Neural cell (in vitro differentiated cells): Measurements from ENCODE around the gene OGFOD3. TPM values are rescaled to one million over a fixed set of nuclear protein-coding genes. Genes with fewer than 3 reads are reported as not detected.

Experiments
- H2AFZ ChIP-seq: fragments of 200-600, 300-800 bp; sonication (generic), shearing (Covaris generic); 2 replicates; pipeline ENCODE4 v1.6.0; 2014; ENCODE audit warnings: low read depth, mild to moderate bottlenecking, antibody characterized with exemption, low read length, moderate library complexity
- H3F3A ChIP-seq: fragments of 200-600 bp; shearing (Covaris generic); 2 replicates; pipeline ENCODE4 v1.6.1; 2016; ENCODE audit warnings: mild to moderate bottlenecking, moderate library complexity, mixed read lengths, antibody characterized with exemption, low read length; ENCODE audit not compliant: insufficient read depth, poor library complexity, severe bottlenecking
- H3K27ac ChIP-seq: fragments of 200-600, 300-800 bp; sonication (generic), shearing (Covaris generic); 2 replicates; pipeline ENCODE4 v1.5.1; 2014; ENCODE audit warnings: mild to moderate bottlenecking, low read length, moderate library complexity
- H3K27me3 ChIP-seq: fragments of 300-800, 200-600 bp; sonication (generic), shearing (Covaris generic); 2 replicates; pipeline ENCODE4 v1.6.0; 2014; ENCODE audit warnings: mild to moderate bottlenecking, low read depth, low read length, moderate library complexity; ENCODE audit not compliant: insufficient read depth
- H3K36me3 ChIP-seq: fragments of 300-800, 200-600 bp; sonication (generic), shearing (Covaris generic); 2 replicates; pipeline ENCODE4 v1.5.1; 2014; ENCODE audit warnings: mild to moderate bottlenecking, antibody characterized with exemption, low read length, moderate library complexity; ENCODE audit not compliant: insufficient read depth
- H3K4me2 ChIP-seq: fragments of 300-800, 200-600 bp; sonication (generic), shearing (Covaris generic); 2 replicates; pipeline ENCODE4 v1.6.0; 2014; ENCODE audit warnings: mild to moderate bottlenecking, low read length
- H3K4me3 ChIP-seq: fragments of 300-800, 200-600 bp; sonication (generic), shearing (Covaris generic); 2 replicates; pipeline ENCODE4 v1.5.1; 2014; ENCODE audit warnings: mild to moderate bottlenecking, low read length, moderate library complexity
- H3K79me2 ChIP-seq: fragments of 200-600 bp; shearing (Covaris generic); replicated peaks from 2 replicates; pipeline ENCODE4 v1.6.0; 2014; ENCODE audit warnings: mild to moderate bottlenecking, low read length, moderate library complexity; ENCODE audit not compliant: insufficient read depth
- H3K9ac ChIP-seq: fragments of 300-800, 200-600 bp; sonication (generic), shearing (Covaris generic); 2 replicates; pipeline ENCODE4 v1.6.1; 2016; ENCODE audit warnings: mild to moderate bottlenecking, low read length, mixed read lengths
- H3K9me2 ChIP-seq: fragments of 200-600 bp; shearing (Covaris generic); 2 replicates; pipeline ENCODE4 v1.6.1; 2016; ENCODE audit warnings: mild to moderate bottlenecking, low read length, mixed read lengths; ENCODE audit not compliant: insufficient read depth
- H3K9me3 ChIP-seq: fragments of 200-600, 300-800 bp; sonication (generic), shearing (Covaris generic); 2 replicates; pipeline ENCODE4 v1.6.1; 2016; ENCODE audit warnings: mild to moderate bottlenecking, mixed run types, low read length, moderate library complexity, mixed read lengths
- H4K20me1 ChIP-seq: fragments of 200-600 bp; shearing (Covaris generic); 2 replicates; pipeline ENCODE4 v1.6.1; 2016; ENCODE audit warnings: mild to moderate bottlenecking, mixed run types; ENCODE audit not compliant: insufficient read depth
- EP300 ChIP-seq: fragments of 450-650 bp; conservative IDR thresholded peaks from 2 replicates; pipeline ENCODE4 v1.6.1; 2014; ENCODE audit warnings: antibody characterized with exemption, mild to moderate bottlenecking, moderate library complexity; ENCODE audit not compliant: poor library complexity, severe bottlenecking
- EZH2 ChIP-seq: fragments of 200-600, 300-800 bp; shearing (Covaris generic), sonication (generic); IDR thresholded peaks from 2 replicates; pipeline ENCODE4 v1.6.1; 2014; ENCODE audit warnings: antibody characterized with exemption, low read length, borderline replicate concordance, mild to moderate bottlenecking; ENCODE audit not compliant: insufficient read depth, poor library complexity, severe bottlenecking
- MXI1 ChIP-seq: fragments of 450-650 bp; conservative IDR thresholded peaks from 2 replicates; pipeline ENCODE4 v1.6.1; 2014; ENCODE audit warnings: antibody characterized with exemption, mild to moderate bottlenecking; ENCODE audit not compliant: poor library complexity, severe bottlenecking
- POLR2AphosphoS5 ChIP-seq: IDR thresholded peaks from 2 replicates; pipeline ENCODE4 v1.6.1; 2012
- RAD21 ChIP-seq: fragments of 450-650 bp; conservative IDR thresholded peaks from 2 replicates; pipeline ENCODE4 v1.6.1; 2014; ENCODE audit warnings: antibody characterized with exemption, mild to moderate bottlenecking, moderate library complexity
- SMC3 ChIP-seq: fragments of 450-650 bp; conservative IDR thresholded peaks from 2 replicates; pipeline ENCODE4 v1.6.1; 2014; ENCODE audit warnings: antibody characterized with exemption, mild to moderate bottlenecking, moderate library complexity; ENCODE audit not compliant: poor library complexity
- TAF1 ChIP-seq: IDR thresholded peaks from 2 replicates; pipeline ENCODE4 v1.6.1; 2012; ENCODE audit warnings: low read depth
- polyA plus RNA-seq: library from polyadenylated mRNA; depleted of rRNA; stranded (reverse); fragments of >200 nt; gene quantifications from 2 replicates; pipeline ENCODE4 v1.2.3, GENCODE V29; 2014
- TF ChIP-seq, protein P1 (sequence below): fragments of 450-650 bp; IDR thresholded peaks from 2 replicates; pipeline ENCODE4 v1.5.1; 2014; ENCODE audit warnings: antibody characterized with exemption, mild to moderate bottlenecking, moderate library complexity; ENCODE audit not compliant: poor library complexity, severe bottlenecking
- TF ChIP-seq, protein P2 (sequence below): IDR thresholded peaks from 2 replicates; pipeline ENCODE4 v1.6.1; 2012; ENCODE audit warnings: borderline replicate concordance

Gene OGFOD3
- polyA plus RNA-seq, 1 donor from 2014 or later: 22.6 TPM

DNA sequence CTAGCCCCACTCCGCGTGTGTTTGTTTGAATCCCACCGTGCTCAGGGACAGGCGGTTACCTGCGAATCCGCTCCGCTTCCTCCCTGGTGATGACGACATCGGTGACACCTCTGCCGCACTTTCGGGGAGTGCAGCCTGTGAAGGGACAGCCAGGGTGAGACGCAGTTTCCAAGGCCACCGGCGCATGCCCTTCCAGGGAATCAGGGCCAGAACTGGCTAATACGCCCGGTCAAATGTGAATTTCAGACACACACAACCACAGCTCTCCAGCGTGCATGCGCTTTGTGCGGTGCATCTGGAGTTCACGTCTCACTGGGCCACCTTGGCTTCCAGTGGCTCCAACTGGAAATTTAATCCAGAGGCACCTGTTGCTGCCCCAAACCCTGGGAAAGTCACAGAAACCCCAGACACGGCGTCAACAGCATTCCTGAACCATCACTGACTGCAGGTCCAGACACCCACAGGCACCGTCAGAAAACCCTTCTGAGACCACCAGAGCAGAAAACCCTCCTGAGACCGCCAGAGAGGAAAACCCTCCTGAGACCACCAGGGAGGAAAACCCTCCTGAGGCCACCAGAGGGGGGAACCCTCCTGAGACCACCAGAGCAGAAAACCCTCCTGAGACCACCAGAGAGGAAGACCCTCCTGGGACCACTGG is 6.9 kb downstream of the OGFOD3 start:
- TF ChIP-seq, protein P1, sequence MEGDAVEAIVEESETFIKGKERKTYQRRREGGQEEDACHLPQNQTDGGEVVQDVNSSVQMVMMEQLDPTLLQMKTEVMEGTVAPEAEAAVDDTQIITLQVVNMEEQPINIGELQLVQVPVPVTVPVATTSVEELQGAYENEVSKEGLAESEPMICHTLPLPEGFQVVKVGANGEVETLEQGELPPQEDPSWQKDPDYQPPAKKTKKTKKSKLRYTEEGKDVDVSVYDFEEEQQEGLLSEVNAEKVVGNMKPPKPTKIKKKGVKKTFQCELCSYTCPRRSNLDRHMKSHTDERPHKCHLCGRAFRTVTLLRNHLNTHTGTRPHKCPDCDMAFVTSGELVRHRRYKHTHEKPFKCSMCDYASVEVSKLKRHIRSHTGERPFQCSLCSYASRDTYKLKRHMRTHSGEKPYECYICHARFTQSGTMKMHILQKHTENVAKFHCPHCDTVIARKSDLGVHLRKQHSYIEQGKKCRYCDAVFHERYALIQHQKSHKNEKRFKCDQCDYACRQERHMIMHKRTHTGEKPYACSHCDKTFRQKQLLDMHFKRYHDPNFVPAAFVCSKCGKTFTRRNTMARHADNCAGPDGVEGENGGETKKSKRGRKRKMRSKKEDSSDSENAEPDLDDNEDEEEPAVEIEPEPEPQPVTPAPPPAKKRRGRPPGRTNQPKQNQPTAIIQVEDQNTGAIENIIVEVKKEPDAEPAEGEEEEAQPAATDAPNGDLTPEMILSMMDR: no peak
- TF ChIP-seq RAD21 (no peak), TAF1 (no peak), EZH2 (no peak), SMC3 (no peak), MXI1 (no peak), POLR2AphosphoS5 (no peak), EP300 (no peak)
- TF ChIP-seq, protein P2, sequence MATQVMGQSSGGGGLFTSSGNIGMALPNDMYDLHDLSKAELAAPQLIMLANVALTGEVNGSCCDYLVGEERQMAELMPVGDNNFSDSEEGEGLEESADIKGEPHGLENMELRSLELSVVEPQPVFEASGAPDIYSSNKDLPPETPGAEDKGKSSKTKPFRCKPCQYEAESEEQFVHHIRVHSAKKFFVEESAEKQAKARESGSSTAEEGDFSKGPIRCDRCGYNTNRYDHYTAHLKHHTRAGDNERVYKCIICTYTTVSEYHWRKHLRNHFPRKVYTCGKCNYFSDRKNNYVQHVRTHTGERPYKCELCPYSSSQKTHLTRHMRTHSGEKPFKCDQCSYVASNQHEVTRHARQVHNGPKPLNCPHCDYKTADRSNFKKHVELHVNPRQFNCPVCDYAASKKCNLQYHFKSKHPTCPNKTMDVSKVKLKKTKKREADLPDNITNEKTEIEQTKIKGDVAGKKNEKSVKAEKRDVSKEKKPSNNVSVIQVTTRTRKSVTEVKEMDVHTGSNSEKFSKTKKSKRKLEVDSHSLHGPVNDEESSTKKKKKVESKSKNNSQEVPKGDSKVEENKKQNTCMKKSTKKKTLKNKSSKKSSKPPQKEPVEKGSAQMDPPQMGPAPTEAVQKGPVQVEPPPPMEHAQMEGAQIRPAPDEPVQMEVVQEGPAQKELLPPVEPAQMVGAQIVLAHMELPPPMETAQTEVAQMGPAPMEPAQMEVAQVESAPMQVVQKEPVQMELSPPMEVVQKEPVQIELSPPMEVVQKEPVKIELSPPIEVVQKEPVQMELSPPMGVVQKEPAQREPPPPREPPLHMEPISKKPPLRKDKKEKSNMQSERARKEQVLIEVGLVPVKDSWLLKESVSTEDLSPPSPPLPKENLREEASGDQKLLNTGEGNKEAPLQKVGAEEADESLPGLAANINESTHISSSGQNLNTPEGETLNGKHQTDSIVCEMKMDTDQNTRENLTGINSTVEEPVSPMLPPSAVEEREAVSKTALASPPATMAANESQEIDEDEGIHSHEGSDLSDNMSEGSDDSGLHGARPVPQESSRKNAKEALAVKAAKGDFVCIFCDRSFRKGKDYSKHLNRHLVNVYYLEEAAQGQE: no peak
- no peaks in the 10 kb centered on the region for H3K9me2 ChIP-seq

DNA sequence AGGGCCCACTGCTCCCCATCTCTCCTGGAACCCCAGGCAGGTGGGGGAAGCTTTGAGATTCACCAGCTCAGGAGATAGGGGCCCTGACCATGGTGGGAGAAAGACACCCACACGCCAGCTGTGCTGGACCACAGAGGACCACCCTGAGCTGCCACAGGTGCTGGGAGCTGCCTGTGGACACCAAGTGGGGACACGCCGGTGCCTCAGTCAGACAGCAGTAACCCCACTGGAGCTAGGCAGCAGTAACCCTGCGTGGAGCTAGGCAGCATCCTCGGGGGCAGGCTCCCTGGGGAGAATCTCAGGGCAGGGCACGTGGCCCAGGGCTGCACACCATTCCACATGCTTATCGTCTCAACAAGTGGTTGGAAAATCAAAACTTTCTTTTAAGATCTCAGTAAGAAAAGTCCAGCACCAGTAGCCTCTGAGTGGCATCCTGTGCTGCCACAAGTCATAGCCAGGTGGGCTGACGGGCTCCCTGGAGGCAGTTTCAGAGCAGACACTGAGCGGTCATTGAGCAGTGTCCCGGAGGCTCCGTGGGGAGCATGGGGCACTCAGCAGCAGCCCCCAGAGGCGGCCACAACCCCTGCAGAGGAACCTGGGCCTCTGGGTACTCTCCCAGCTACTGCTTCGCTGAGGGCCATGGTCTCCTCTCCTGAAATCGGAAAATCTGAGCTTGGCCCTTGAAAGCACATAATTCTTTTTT is 8.2 kb downstream of the OGFOD3 start:
- Histone ChIP-seq H3K36me3 (no peaks in the 10 kb centered on the region), H3K27me3 (no peaks in the 10 kb centered on the region), H3K9me3 (no peaks in the 10 kb centered on the region), H3K9me2 (no peaks in the 10 kb centered on the region), H3K79me2 (no peaks in the 10 kb centered on the region), H4K20me1 (no peaks in the 10 kb centered on the region), H3K9ac (no peak overlapping the region), H2AFZ (no peak overlapping the region), H3K4me2 (no peak overlapping the region), H3K27ac (no peak overlapping the region), H3F3A (no peaks in the 10 kb centered on the region), H3K4me3 (no peak overlapping the region)
- TF ChIP-seq, protein P2: no peak
- TF ChIP-seq EP300 (no peak), RAD21 (no peak), EZH2 (no peak), POLR2AphosphoS5 (no peak), TAF1 (no peak), SMC3 (no peak), MXI1 (no peak)
- TF ChIP-seq, protein P1: no peak

More for the DNA sequence above, 6.9 kb downstream of the OGFOD3 start:
- H4K20me1 ChIP-seq: no peaks in the 10 kb centered on the region
- H2AFZ ChIP-seq: no peak overlapping the region
- no peaks in the 10 kb centered on the region for H3K27me3 ChIP-seq
- H3F3A ChIP-seq: no peaks in the 10 kb centered on the region
- no peak overlapping the region for H3K9ac ChIP-seq
- no peak overlapping the region for H3K4me2 ChIP-seq
- no peak overlapping the region for H3K4me3 ChIP-seq
- H3K27ac ChIP-seq: no peak overlapping the region
- H3K9me3 ChIP-seq: no peaks in the 10 kb centered on the region
- H3K36me3 ChIP-seq: no peaks in the 10 kb centered on the region
- no peaks in the 10 kb centered on the region for H3K79me2 ChIP-seq
